Activated CD4-positive, alpha-beta T cell treated with anti-CD3 and anti-CD28 coated beads for 36 hours (primary cell): ENCODE results near the gene URB1. TPM values are rescaled to one million over a fixed set of nuclear protein-coding genes. Genes with fewer than 3 reads are reported as not detected.
"Not testable (repeated sequence)": the region's sequence is repeated elsewhere in the genome, so short reads cannot be mapped to it uniquely, and the experiment has no call there.

Source experiments
- ATAC-seq: fragments of 200-7000 bp; cut with Tn5 transposase; one replicate; pipeline ENCODE4 v1.10.0; 2021; ENCODE audit warnings: mild to moderate bottlenecking, moderate library complexity
- CTCF ChIA-PET: fragments of 350-600 bp; sonication (Branson Sonifier 250); formaldehyde crosslinking; loops from one replicate; lab custom pipeline; 2021; ENCODE audit warnings: antibody characterized with exemption; lab: Charles Lee
- POLR2A ChIA-PET: fragments of 350-600 bp; sonication (Branson Sonifier 250); formaldehyde crosslinking; loops from one replicate; lab custom pipeline; 2021; ENCODE audit warnings: antibody characterized with exemption, inconsistent platforms; lab: Charles Lee
- DNase-seq: peaks from one replicate; pipeline ENCODE4 v3.0.0-alpha.2; 2020
- H3K27ac Mint-ChIP-seq: one replicate; pipeline ENCODE4 v1.8.0; 2021; ENCODE audit warnings: mixed read lengths
- H3K27me3 Mint-ChIP-seq: one replicate; pipeline ENCODE4 v1.8.0; 2021; ENCODE audit warnings: mixed read lengths
- H3K36me3 Mint-ChIP-seq: one replicate; pipeline ENCODE4 v1.8.0; 2021; ENCODE audit warnings: low read depth, mixed read lengths
- H3K4me1 Mint-ChIP-seq: one replicate; pipeline ENCODE4 v1.8.0; 2021; ENCODE audit warnings: mixed read lengths
- H3K4me3 Mint-ChIP-seq: one replicate; pipeline ENCODE4 v1.8.0; 2021; ENCODE audit warnings: mild to moderate bottlenecking, moderate library complexity, mixed read lengths
- H3K9me3 Mint-ChIP-seq: one replicate; pipeline ENCODE4 v1.8.0; 2021; ENCODE audit warnings: low read depth, mixed read lengths
- intact Hi-C, 2 experiments: fragments of 100-400 bp; cut with DNase I in 1 of 2; cut with micrococcal nuclease in 1 of 2; formaldehyde crosslinking; loops; one replicate each; pipeline versions ENCODE4 v1.14.2 to v1.15.1; 2022 to 2024; cut with DNase I, micrococcal nuclease
- total RNA-seq, 2 experiments: library from RNA; stranded (reverse); gene quantifications; one replicate each; pipeline ENCODE4 v1.2.3, GENCODE V29; 2021

URB1 gene
- total RNA-seq, 2 experiments from 2014 or later = 24.6 to 28.5 TPM

GRCh38 chr21:32278103-32278502 lies 114.7 kb downstream of the URB1 start:
- peak overlapping the region; percentile 84 for H3K27ac Mint-ChIP-seq
- intact Hi-C loops = loop anchor here (2.0 to 5.0 kb wide), 4 partner anchors 289 to 619 kb away; partner anchors contain the start of genes CFAP298 (in 1 of the 2), HUNK (in 1 of the 2) and SOD1 (in 1 of the 2)
- no peaks in the 10 kb centered on the region for H3K9me3 Mint-ChIP-seq
- H3K4me3 Mint-ChIP-seq = peak overlapping the region; percentile 86
- peak; percentile 24 for DNase-seq
- ChIA-PET POLR2A (no interaction called here), CTCF (no interaction called here)
- no peak for ATAC-seq
- peaks cover 9% of the 10 kb centered on the region for H3K36me3 Mint-ChIP-seq
- H3K27me3 Mint-ChIP-seq = no peaks in the 10 kb centered on the region
- H3K4me1 Mint-ChIP-seq = peaks cover 17% of the 10 kb centered on the region

DNA sequence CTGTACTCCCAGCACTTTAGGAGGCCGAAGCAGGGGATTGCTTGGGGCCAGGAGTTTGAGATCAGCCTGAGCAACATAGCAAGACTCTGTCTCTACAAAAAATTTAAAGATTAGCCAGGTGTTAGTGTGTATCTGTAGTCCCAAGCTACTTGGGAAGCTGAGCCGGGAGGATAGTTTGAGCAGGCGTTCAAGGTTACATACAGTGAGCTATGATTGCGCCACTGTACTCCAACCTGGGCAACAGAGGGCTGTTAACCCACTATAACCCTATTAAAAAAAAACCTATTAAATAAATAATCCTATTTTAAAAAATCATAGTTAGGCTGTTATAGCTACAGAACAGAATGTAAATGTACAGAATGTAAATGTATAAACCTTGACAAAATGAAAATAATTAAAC lies 116.1 kb downstream of the URB1 start:
- ATAC-seq (no peak), DNase-seq (no peak)
- Mint-ChIP-seq H3K27ac (no peak overlapping the region), H3K9me3 (no peaks in the 10 kb centered on the region), H3K4me1 (peaks cover 17% of the 10 kb centered on the region), H3K4me3 (no peak overlapping the region), H3K36me3 (peaks cover 16% of the 10 kb centered on the region), H3K27me3 (no peaks in the 10 kb centered on the region)
- ChIA-PET POLR2A (no interaction called here), CTCF (interaction anchor here (1.1 to 1.4 kb wide), 2 partner anchors 17 to 20 kb away, joined by 3 to 4 read pairs; no protein-coding TSS in a partner anchor)
- intact Hi-C loops = loop anchor here in 1 of 2 experiments (5.0 kb wide), 1 partner anchor 291 kb away; no protein-coding TSS in a partner anchor

DNA sequence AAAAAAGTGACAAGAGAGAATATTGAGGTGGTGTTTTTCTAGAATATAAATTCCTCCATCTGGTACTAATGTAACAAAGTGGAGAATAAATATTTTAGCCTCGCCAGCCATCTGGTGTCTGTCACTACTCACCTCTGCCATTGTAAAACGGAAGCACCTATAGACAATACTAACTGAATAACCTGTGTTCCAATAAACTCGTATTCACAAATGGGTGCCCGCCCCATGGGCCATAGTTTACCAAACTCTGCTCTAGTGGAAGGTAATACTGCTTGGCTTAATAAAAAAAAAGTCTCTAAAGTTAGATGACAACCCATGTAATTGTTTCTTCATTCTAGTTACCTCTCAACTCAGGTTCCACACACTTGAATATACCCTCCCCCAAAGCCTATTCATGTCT lies 122.1 kb downstream of the URB1 start:
- ATAC-seq (no peak), DNase-seq (no peak)
- ChIA-PET POLR2A (no interaction called here), CTCF (no interaction called here)
- H3K27ac Mint-ChIP-seq = no peak overlapping the region
- no peaks in the 10 kb centered on the region for H3K9me3 Mint-ChIP-seq
- intact Hi-C loops = no loop called here
- peaks cover 40% of the 10 kb centered on the region for H3K36me3 Mint-ChIP-seq
- H3K27me3 Mint-ChIP-seq = no peaks in the 10 kb centered on the region
- no peaks in the 10 kb centered on the region for H3K4me1 Mint-ChIP-seq
- H3K4me3 Mint-ChIP-seq = no peak overlapping the region

GRCh38 chr21:32265321-32265720 lies 127.5 kb downstream of the URB1 start:
- H3K4me1 Mint-ChIP-seq, CTCF ChIA-PET, DNase-seq, POLR2A ChIA-PET, H3K27ac Mint-ChIP-seq, intact Hi-C loops, H3K4me3 Mint-ChIP-seq, H3K9me3 Mint-ChIP-seq, H3K27me3 Mint-ChIP-seq, ATAC-seq: not testable (repeated sequence)
- peaks cover 24% of the 10 kb centered on the region for H3K36me3 Mint-ChIP-seq

GRCh38 chr21:32261929-32262328 lies 130.9 kb downstream of the URB1 start:
- no peak overlapping the region for H3K4me3 Mint-ChIP-seq
- no peaks in the 10 kb centered on the region for H3K9me3 Mint-ChIP-seq
- H3K27ac Mint-ChIP-seq = no peak overlapping the region
- H3K36me3 Mint-ChIP-seq = peaks cover 11% of the 10 kb centered on the region
- no peaks in the 10 kb centered on the region for H3K27me3 Mint-ChIP-seq
- ATAC-seq (no peak), DNase-seq (no peak)
- intact Hi-C loops = no loop called here
- POLR2A ChIA-PET = no interaction called here
- peaks cover 1% of the 10 kb centered on the region for H3K4me1 Mint-ChIP-seq
- CTCF ChIA-PET = no interaction called here

Other genes starting within 250 kb of the URB1 start
- gene MIS18A, start 114.0 kb downstream of the URB1 start, total RNA-seq = 10 to 100 TPM; 21.5 to 35.3 TPM
- not detected for gene MRAP, start 94.2 kb downstream of the URB1 start, total RNA-seq
- gene EVA1C, start 19.7 kb upstream of the URB1 start, total RNA-seq = 10 to 100 TPM in 1 of 2 experiments, 1 to 10 TPM in 1; 9.3 to 10.4 TPM
- gene TCP10L, start 192.5 kb upstream of the URB1 start, total RNA-seq = 1 to 10 TPM in 1 of 2 experiments, under 1 TPM in 1; 0.96 to 1.2 TPM
- gene CFAP298, start 219.4 kb upstream of the URB1 start, total RNA-seq = 10 to 100 TPM; 39.5 to 47.9 TPM